Ovary (tissue), 3 donors: ENCODE results near the gene PPP1R1B.

Experiments
- CTCF ChIP-seq, 3 donors: fragments of 450-650 bp in 2 of 3; fragments of 200-600 bp in 1 of 3; IDR thresholded peaks; one replicate each; pipeline versions ENCODE4 v1.5.1 to v1.8.0; 2016 to 2022; ENCODE audit warnings: antibody characterized with exemption in 3 of 3, mild to moderate bottlenecking in 1 of 3
- POLR2A ChIP-seq: fragments of 450-650 bp; IDR thresholded peaks from one replicate; pipeline ENCODE4 v1.6.1; 2017; ENCODE audit warnings: antibody characterized with exemption, mild to moderate bottlenecking, moderate library complexity
- donor health status: DM: no; HTN: no; CAD: no.

GRCh38 chr17:39612291-39612894, 14.4 kb upstream of the PPP1R1B start:
- no peak for TF ChIP-seq CTCF (IDR thresholded peaks at IDR 0.05)
- TF ChIP-seq POLR2A, result no peak
